HPDE6-E6E7 (cell line): ENCODE data around the gene PLGLB2.
"Not testable (repeated sequence)": the region's sequence is repeated elsewhere in the genome, so short reads cannot be mapped to it uniquely, and the experiment has no call there.

Experiments
- DNase-seq: peaks from one replicate; pipeline ENCODE4 v3.0.0; 2011; ENCODE audit warnings: missing footprints; ENCODE audit errors: extremely low spot score

Gene PLGLB2

DNA sequence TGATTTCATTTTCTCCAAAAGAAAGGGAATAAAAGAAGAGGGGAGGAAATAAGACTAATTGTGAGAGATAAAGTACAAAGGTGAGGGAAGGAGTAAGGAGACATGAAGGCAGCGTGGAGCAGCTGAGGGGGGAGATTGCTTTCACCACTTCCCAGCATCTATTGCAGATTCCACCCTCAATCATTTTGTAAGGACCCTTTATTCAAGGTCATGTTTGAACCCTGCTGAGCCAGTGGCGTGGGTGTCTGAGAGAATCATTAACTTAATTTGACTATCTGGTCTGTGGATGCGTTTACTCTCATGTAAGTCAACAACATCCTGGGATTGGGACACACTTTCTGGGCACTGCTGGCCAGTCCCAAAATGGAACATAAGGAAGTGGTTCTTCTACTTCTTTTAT, at the start of gene PLGLB2:
Gene PLGLB2, plus strand, starts transcription at position 297 of the 400 bp plus-strand sequence. Its CDS starts 67 bp downstream, at position 364.
- not testable (repeated sequence) for DNase-seq

GRCh38 chr2:87704572-87705323, 43.1 kb upstream of the PLGLB2 start:
- DNase-seq, result not testable (repeated sequence)

DNA sequence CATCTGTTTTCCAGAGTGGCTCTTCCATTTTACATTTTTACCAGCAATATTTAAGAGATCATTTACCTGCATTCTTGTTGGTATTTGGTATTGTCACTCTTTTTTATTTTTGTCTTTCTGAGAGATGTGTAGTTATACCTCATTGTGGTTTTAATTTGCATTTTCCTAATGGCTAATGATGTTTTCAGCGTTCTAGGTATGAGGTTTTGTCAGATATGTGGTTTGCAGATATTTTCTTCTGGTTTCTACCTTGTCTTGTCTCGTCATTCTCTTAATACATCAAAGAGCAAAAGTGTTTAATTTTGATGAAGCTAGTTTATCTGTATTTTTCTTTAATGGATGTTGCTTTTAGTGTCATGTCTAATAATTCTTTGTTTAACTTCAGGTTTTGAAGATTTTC, 39.5 kb upstream of the PLGLB2 start:
- DNase-seq, result not testable (repeated sequence)

DNA sequence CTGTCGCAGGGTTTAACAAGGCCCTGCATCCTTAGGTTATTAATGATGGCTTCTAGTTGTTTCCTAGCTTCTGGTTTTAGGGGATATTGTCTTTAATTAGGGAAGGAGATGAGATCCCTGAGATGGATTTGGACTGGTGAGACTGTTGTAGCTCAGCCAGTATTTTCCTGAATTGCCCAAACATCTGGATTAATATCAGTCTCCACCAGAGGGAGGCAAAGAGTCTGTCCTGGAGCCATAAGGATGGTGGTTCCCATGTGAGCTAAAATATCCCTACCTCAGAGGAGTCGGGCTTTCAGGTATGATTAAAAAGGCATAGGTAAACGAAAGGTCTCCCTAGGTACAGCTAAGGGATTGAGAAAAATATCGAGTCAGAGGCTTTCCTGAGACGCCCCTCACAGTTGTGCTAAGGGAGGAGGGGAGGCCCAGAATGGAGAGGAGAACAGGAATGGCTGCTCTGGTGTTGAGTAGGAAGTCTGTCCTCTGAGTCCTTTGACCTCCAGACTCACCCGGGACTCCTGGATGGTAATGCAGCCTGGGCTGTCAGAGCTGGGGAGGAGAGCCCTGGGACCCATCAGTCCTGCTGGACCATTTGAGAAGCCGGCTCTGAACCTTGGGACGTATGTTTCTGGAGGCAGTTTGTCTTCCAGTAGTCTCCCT, 19.8 kb upstream of the PLGLB2 start:
- not testable (repeated sequence) for DNase-seq

- DNase-seq, result not testable (repeated sequence)
Observed at GRCh38 chr2:87740928-87741327, 7.0 kb upstream of the PLGLB2 start.

GRCh38 chr2:87742393-87743108, 5.3 kb upstream of the PLGLB2 start:
- DNase-seq, result not testable (repeated sequence)

DNA sequence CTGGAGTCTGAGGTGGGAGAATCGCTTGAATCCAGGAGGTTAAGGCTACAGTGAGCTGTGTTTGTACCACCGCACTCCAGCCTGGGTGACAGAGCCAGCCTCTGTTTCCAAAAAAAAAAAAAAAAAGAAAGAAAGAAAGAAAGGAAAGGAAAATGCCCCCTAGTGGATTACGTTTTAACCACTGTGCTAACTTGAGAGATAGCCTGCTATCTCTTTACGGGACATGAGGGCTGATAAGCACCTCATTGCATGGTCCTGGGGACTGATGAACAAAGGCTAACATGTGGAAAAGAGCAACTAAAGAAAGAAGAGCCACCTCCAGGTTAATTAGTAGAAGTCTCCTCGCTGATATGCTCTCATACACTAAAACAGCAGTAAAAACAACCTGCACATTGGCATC, 4.2 kb upstream of the PLGLB2 start:
- DNase-seq, result not testable (repeated sequence)

GRCh38 chr2:87745353-87745951, 2.4 kb upstream of the PLGLB2 start:
- DNase-seq, result not testable (repeated sequence)

DNA sequence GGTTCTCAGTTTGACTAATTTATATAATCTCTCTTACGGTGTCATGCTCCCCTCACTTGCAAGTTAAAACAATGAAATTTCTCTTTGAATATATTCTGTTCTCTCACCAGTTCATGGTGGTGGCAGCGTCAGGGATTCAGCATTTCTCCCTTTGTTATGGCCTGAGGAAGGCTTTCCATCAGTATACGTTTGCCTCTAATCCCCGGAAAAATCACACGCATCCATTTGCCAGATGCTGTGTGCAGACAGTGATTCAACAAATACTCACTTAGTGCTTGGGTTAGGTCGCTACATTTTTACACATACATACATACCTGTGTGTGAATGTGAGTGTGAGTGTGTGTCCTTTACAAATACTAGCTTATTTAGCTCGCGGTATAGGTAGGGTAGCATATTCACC, 637 bp downstream of the PLGLB2 start:
- DNase-seq, result not testable (repeated sequence)

DNA sequence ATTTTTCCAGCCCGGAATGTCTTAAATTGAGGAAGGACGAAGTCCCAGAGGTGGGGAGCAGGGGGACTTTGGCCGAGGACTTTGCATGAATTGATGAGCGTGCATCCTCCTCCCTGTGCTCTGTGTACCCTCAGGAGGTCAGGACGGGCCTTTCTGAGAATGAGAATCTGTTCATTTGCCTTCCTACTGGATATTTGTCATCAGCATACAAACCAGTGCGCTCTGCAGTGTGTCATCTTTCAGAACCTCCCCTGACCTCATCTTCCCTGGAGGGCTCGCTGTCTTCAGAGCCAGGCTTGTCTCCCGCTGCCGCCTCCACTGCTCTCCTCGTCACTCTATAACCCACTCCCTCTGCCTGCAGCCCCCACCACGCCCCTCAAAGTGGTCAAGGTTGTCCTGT, 2.7 kb downstream of the PLGLB2 start:
- not testable (repeated sequence) for DNase-seq

DNA sequence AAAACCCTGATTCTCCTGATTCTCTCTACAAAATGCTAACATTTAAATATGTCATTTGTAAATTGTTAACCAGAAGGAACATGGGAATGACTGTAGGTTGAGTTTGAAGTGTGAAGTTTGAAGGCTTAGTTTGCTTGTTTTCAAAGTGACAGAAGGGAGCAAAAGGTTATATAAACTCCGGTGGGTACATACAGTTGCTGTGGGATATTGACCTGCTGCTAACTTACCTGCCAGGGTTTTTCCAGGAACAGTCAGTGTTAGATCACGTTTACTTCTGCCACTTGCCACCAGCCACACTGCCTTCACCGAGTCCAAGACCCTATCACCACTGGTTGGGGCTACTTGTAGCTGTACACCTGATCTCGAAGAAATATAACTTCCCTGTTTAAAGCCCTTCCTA, 6.9 kb downstream of the PLGLB2 start:
- DNase-seq, result not testable (repeated sequence)
